A549 (cell line): Measurements from ENCODE around the gene FILIP1L.
"Not testable (repeated sequence)": the region's sequence is repeated elsewhere in the genome, so short reads cannot be mapped to it uniquely, and the experiment has no call there.

ENCODE experiments used
- CEBPB ChIP-seq, 2 experiments: fragments of >200 bp in 1 of 2; sonication (Bioruptor Twin) in 1 of 2; formaldehyde crosslinking in 1 of 2; IDR thresholded peaks; 2 replicates each; pipeline ENCODE4 v1.6.1; 2012 to 2016
- CTCF ChIP-seq: fragments of >200 bp; sonication (Bioruptor Twin); formaldehyde crosslinking; IDR thresholded peaks from 3 replicates; pipeline ENCODE4 v1.5.1; 2016
- EP300 ChIP-seq, 2 experiments: fragments of >200 bp; sonication (Bioruptor Twin); formaldehyde crosslinking; IDR thresholded peaks; 2 replicates in 1 of 2; 3 replicates in 1 of 2; pipeline ENCODE4 v1.6.1; 2016 to 2017
- FOSB ChIP-seq: fragments of 250-450 bp; sonication (Bioruptor Pico); IDR thresholded peaks from 2 replicates; pipeline ENCODE4 v1.5.0; 2020; ENCODE audit warnings: mild to moderate bottlenecking, moderate library complexity
- GATA3 ChIP-seq: IDR thresholded peaks from 2 replicates; pipeline ENCODE4 v1.6.1; 2012; ENCODE audit warnings: borderline replicate concordance
- HMGXB4 ChIP-seq: fragments of 250-450 bp; sonication (Bioruptor Pico); IDR thresholded peaks from 2 replicates; pipeline ENCODE4 v1.5.0; 2021; ENCODE audit warnings: mild to moderate bottlenecking, moderate library complexity, borderline replicate concordance
- HOXA7 ChIP-seq: fragments of 250-450 bp; sonication (Bioruptor Pico); IDR thresholded peaks from 2 replicates; pipeline ENCODE4 v1.5.0; 2020; ENCODE audit warnings: mild to moderate bottlenecking, moderate library complexity
- MAFK ChIP-seq: fragments of 450-650 bp; IDR thresholded peaks from 2 replicates; pipeline ENCODE4 v1.6.1; 2014; ENCODE audit not compliant: partially characterized antibody
- POLR2A ChIP-seq: IDR thresholded peaks from 2 replicates; pipeline ENCODE4 v1.6.1; 2012; ENCODE audit warnings: mild to moderate bottlenecking, low read length
- TF ChIP-seq, protein P1 (sequence below): IDR thresholded peaks from 2 replicates; pipeline ENCODE4 v1.6.1; 2012; ENCODE audit warnings: low read depth, borderline replicate concordance

DNA sequence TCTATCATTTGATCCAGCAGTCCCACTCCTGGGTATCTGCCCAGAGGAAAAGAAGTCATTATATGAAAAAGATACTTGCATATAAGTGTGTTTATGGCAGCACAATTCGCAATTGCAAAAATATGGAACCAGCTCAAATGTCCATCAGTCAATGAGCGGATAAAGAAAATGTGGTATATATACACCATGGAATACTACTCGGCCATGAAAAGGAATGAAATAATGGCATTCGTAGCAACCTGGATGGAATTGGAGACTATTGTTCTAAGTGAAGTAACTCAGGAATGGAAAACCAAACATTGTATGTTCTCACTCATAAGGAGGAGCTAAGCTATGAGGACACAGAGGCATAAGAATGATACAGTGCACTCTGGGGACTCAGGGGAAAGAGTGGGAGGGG, 272.4 kb downstream of the FILIP1L start:
- TF ChIP-seq POLR2A; GATA3; EP300 (IDR thresholded peaks at IDR 0.05); HMGXB4 (CRISPR knock-in tag); CTCF; HOXA7 (CRISPR knock-in tag); FOSB (CRISPR knock-in tag); MAFK; CEBPB (IDR thresholded peaks at IDR 0.05): not testable (repeated sequence)
- TF ChIP-seq, protein P1, sequence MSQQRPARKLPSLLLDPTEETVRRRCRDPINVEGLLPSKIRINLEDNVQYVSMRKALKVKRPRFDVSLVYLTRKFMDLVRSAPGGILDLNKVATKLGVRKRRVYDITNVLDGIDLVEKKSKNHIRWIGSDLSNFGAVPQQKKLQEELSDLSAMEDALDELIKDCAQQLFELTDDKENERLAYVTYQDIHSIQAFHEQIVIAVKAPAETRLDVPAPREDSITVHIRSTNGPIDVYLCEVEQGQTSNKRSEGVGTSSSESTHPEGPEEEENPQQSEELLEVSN = not testable (repeated sequence)
